ENCODE results near the gene GJA1. TPM values are rescaled to one million over a fixed set of nuclear protein-coding genes. Genes with fewer than 3 reads are reported as not detected.
A peak's percentile ranks its signal among the peaks of the same experiment; 100 is the strongest.
"Not testable (repeated sequence)": the region's sequence is repeated elsewhere in the genome, so short reads cannot be mapped to it uniquely, and the experiment has no call there.

GJA1 gene
- polyA plus RNA-seq (2011; rRNA removed) (163 and 170 TPM in 2 replicates), polyA plus RNA-seq (2017; fragmentation: RNase III; extraction: RNeasy Plus Mini Kit Qiagen cat#74134 plus additional on column Dnase treatment) (76.7 to 88.9 TPM (median 87.4 TPM) in 3 replicates), polyA minus RNA-seq (2011; rRNA and poly(A)+ RNA removed) (110 and 117 TPM in 2 replicates)
- 23.9 and 30.6 TPM in 2 replicates for polyA plus RNA-seq (2012; cell fraction: cytosol; rRNA removed)
- polyA plus RNA-seq (2012; cell fraction: nucleus; rRNA removed): 26.6 and 43.0 TPM in 2 replicates

- POLR2A ChIA-PET: interaction anchor here (0.6 to 1.6 kb wide), 2 partner anchors 86 to 371 kb away, joined by 3 to 5 read pairs; no protein-coding TSS in a partner anchor
These were observed at the start of gene GJA1 for GRCh38 chr6:121435444-121436069. Gene GJA1 (plus strand): TSS chr6:121435646. CDS start chr6:121446848, 11,202 bp downstream.

GRCh38 chr6:121386551-121386950, 48.9 kb upstream of the GJA1 start:
- CTCF ChIA-PET; H3K4me1 ChIP-seq; DNase-seq (ENCODE audit: low read depth in 1 of 2, low spot score in 1 of 2); H3K4me3 ChIP-seq; H3K4me2 ChIP-seq; ATAC-seq; FAIRE-seq; H3K27ac ChIP-seq; POLR2A ChIA-PET; H3K9me3 ChIP-seq: not testable (repeated sequence)
- 41% methylated on average over 3 of the region's 3 CpGs for WGBS (ENCODE audit: missing lambda C conversion rate)

More at GRCh38 chr6:121435444-121436069, at the start of gene GJA1:
- DNase-seq (ENCODE audit: low read depth in 1 of 2, low spot score in 1 of 2) (peak; percentile 61 to 79), FAIRE-seq (no peak), ATAC-seq (peak; percentile 76 to 83)
- H3K4me3 ChIP-seq: peak within 1 kb of the TSS; percentile 95
- H3K9me3 ChIP-seq: no peaks in the 10 kb centered on the region
- TF ChIP-seq USF2 (IDR thresholded peaks at IDR 0.05): no peak
- no peak for TF ChIP-seq NPAS2 (CRISPR knock-in tag; IDR thresholded peaks at IDR 0.05; ENCODE audit: borderline replicate concordance)
- peak; percentile 97 for TF ChIP-seq MAFK (IDR thresholded peaks at IDR 0.05; ENCODE audit: partially characterized antibody)
- no peak for TF ChIP-seq RFX5 (IDR thresholded peaks at IDR 0.05)
- TF ChIP-seq ZFP36 (IDR thresholded peaks at IDR 0.05; ENCODE audit: borderline replicate concordance, partially characterized antibody): no peak
- TF ChIP-seq SMC3 (IDR thresholded peaks at IDR 0.05): no peak
- TF ChIP-seq, protein P1, sequence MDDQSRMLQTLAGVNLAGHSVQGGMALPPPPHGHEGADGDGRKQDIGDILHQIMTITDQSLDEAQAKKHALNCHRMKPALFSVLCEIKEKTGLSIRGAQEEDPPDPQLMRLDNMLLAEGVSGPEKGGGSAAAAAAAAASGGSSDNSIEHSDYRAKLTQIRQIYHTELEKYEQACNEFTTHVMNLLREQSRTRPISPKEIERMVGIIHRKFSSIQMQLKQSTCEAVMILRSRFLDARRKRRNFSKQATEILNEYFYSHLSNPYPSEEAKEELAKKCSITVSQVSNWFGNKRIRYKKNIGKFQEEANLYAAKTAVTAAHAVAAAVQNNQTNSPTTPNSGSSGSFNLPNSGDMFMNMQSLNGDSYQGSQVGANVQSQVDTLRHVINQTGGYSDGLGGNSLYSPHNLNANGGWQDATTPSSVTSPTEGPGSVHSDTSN (IDR thresholded peaks at IDR 0.05): no peak
- TF ChIP-seq, protein P2, sequence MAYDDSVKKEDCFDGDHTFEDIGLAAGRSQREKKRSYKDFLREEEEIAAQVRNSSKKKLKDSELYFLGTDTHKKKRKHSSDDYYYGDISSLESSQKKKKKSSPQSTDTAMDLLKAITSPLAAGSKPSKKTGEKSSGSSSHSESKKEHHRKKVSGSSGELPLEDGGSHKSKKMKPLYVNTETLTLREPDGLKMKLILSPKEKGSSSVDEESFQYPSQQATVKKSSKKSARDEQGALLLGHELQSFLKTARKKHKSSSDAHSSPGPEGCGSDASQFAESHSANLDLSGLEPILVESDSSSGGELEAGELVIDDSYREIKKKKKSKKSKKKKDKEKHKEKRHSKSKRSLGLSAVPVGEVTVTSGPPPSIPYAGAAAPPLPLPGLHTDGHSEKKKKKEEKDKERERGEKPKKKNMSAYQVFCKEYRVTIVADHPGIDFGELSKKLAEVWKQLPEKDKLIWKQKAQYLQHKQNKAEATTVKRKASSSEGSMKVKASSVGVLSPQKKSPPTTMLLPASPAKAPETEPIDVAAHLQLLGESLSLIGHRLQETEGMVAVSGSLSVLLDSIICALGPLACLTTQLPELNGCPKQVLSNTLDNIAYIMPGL (CRISPR knock-in tag; IDR thresholded peaks at IDR 0.05; ENCODE audit: borderline replicate concordance): no peak
- TF ChIP-seq, protein P3, sequence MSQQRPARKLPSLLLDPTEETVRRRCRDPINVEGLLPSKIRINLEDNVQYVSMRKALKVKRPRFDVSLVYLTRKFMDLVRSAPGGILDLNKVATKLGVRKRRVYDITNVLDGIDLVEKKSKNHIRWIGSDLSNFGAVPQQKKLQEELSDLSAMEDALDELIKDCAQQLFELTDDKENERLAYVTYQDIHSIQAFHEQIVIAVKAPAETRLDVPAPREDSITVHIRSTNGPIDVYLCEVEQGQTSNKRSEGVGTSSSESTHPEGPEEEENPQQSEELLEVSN (IDR thresholded peaks at IDR 0.05; ENCODE audit: borderline replicate concordance, low read depth): no peak
- no peak for TF ChIP-seq HOXB5 (CRISPR knock-in tag; IDR thresholded peaks at IDR 0.05)
- TF ChIP-seq SREBF2 (IDR thresholded peaks at IDR 0.05): no peak
- TF ChIP-seq ESRRA (IDR thresholded peaks at IDR 0.05; ENCODE audit: borderline replicate concordance, low read length): no peak
- peak in 1 of 2 experiments; percentile 42; a peak in 1 of 5 replicates for TF ChIP-seq JUN (IDR thresholded peaks at IDR 0.05)
- TF ChIP-seq RNF2 (IDR thresholded peaks at IDR 0.05; ENCODE audit: borderline replicate concordance, low read depth): no peak
- no peak for TF ChIP-seq CEBPB (IDR thresholded peaks at IDR 0.05)
- peak; percentile 16 to 18; a peak in 2 of 5 replicates for TF ChIP-seq RAD21 (conservative IDR thresholded peaks at IDR 0.05 in 1 of 2, IDR thresholded peaks at IDR 0.05 in 1 of 2)
- CTCF ChIA-PET: interaction anchor here (1.2 to 3.2 kb wide), 2 partner anchors 414 to 598 kb away, joined by 3 to 18 read pairs; no protein-coding TSS in a partner anchor
- peak within 1 kb of the TSS; percentile 87 to 96 for H3K27ac ChIP-seq
- 1% methylated on average over 5 of the region's 5 CpGs for WGBS (ENCODE audit: missing lambda C conversion rate)
- H3K4me1 ChIP-seq: peaks cover 38% of the 10 kb centered on the region
- H3K4me2 ChIP-seq: peak within 1 kb of the TSS; percentile 89

DNA sequence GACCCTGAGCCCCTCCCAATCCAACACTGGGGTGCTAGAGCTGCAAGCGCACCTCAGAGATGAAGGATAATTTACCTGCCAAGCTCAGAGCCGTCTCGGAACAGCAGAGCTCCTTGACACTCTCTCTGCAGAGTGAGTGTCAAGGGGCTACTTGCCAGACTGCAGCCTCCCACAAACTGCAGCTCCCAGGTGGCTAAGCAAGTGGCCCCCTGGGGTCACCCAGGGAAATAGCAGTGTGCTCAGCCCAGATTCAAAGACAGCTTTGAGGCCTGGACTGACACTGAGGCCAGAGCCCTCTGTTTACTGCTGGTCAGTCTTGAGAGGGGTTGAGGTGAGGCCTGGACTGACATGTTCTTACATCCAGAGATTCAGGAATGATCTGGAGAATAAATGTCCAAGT, 46.0 kb upstream of the GJA1 start:
- no peak for ATAC-seq
- TF ChIP-seq, protein P4, sequence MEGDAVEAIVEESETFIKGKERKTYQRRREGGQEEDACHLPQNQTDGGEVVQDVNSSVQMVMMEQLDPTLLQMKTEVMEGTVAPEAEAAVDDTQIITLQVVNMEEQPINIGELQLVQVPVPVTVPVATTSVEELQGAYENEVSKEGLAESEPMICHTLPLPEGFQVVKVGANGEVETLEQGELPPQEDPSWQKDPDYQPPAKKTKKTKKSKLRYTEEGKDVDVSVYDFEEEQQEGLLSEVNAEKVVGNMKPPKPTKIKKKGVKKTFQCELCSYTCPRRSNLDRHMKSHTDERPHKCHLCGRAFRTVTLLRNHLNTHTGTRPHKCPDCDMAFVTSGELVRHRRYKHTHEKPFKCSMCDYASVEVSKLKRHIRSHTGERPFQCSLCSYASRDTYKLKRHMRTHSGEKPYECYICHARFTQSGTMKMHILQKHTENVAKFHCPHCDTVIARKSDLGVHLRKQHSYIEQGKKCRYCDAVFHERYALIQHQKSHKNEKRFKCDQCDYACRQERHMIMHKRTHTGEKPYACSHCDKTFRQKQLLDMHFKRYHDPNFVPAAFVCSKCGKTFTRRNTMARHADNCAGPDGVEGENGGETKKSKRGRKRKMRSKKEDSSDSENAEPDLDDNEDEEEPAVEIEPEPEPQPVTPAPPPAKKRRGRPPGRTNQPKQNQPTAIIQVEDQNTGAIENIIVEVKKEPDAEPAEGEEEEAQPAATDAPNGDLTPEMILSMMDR (IDR thresholded peaks at IDR 0.05): no peak
- TF ChIP-seq HDAC2 (IDR thresholded peaks at IDR 0.05): no peak
- no peak for TF ChIP-seq EHMT2 (IDR thresholded peaks at IDR 0.05; ENCODE audit: low read depth)
- no peak for TF ChIP-seq HOXB5 (CRISPR knock-in tag; IDR thresholded peaks at IDR 0.05)
- TF ChIP-seq, protein P5, sequence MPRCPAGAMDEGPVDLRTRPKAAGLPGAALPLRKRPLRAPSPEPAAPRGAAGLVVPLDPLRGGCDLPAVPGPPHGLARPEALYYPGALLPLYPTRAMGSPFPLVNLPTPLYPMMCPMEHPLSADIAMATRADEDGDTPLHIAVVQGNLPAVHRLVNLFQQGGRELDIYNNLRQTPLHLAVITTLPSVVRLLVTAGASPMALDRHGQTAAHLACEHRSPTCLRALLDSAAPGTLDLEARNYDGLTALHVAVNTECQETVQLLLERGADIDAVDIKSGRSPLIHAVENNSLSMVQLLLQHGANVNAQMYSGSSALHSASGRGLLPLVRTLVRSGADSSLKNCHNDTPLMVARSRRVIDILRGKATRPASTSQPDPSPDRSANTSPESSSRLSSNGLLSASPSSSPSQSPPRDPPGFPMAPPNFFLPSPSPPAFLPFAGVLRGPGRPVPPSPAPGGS (IDR thresholded peaks at IDR 0.05): no peak
- TF ChIP-seq CBX8 (IDR thresholded peaks at IDR 0.05): no peak
- TF ChIP-seq CHD4 (IDR thresholded peaks at IDR 0.05; ENCODE audit: borderline replicate concordance): no peak
- no peak for TF ChIP-seq CHD2 (IDR thresholded peaks at IDR 0.05; ENCODE audit: low read length, partially characterized antibody)
- no peak for TF ChIP-seq ZSCAN20 (CRISPR knock-in tag; IDR thresholded peaks at IDR 0.05)

More for the DNA sequence above, 46.0 kb upstream of the GJA1 start:
- CTCF ChIA-PET: interaction anchor here (0.5 to 2.2 kb wide), 3 partner anchors 8 to 63 kb away, joined by 3 to 8 read pairs (median 3); no protein-coding TSS in a partner anchor
- Histone ChIP-seq H3K4me2 (no peak overlapping the region), H3K4me1 (no peaks in the 10 kb centered on the region), H3K9me3 (no peaks in the 10 kb centered on the region), H3K27ac (no peak overlapping the region), H3K4me3 (no peak overlapping the region)
- FAIRE-seq (no peak), DNase-seq (ENCODE audit: low read depth in 1 of 2, low spot score in 1 of 2) (no peak)
- POLR2A ChIA-PET: no interaction called here
- WGBS (ENCODE audit: missing lambda C conversion rate): no CpG with 5 or more reads among the region's 3 CpGs

Data from A549 (cell line).